Inflammatory macrophage treated with lipopolysaccharide for 4 hours (primary cell): ENCODE measurements around the gene ZCWPW1.
"Not testable (repeated sequence)": the region's sequence is repeated elsewhere in the genome, so short reads cannot be mapped to it uniquely, and the experiment has no call there.

ENCODE experiments used
- DNase-seq: peaks from one replicate; pipeline ENCODE4 v3.0.0-alpha.2; 2020

ZCWPW1 gene

DNA sequence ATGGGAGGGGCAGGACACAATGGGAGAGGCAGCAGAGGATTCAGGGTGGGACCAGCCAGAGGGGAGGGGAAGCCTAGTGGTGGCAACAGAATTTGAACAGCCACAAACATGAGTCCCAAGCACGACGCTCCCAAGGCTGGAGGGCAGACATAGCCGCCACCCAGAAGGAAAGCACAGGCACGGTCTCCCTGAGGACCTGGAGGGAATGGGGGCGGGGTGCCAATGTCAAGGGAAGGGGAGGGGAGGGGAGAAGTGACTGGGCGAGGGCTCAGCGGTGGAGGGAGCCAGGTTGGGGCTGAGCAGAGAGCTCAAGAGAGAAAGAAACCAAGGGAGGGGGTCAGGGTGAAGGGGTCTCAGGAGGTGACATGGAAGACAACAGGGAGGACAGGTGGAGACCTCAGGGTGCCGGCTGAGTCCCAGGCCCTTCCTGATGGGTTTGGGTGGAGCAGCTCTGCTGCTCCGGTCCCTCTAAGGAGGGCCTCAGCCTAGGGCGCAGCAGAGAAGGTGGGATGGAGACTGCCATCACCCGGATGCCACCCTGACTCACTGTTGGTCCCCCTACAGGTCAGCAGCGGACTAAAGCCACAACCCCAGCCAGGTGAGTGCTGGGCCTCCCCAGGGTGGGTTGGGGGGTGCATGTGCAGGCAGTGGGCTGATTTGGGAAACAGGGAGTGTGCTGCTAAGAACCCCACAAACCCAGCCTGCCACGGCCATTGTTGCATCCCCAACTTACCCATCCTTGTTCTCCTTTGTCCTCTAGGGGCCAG, 31.0 kb downstream of the ZCWPW1 start:
- DNase-seq: no peak

DNA sequence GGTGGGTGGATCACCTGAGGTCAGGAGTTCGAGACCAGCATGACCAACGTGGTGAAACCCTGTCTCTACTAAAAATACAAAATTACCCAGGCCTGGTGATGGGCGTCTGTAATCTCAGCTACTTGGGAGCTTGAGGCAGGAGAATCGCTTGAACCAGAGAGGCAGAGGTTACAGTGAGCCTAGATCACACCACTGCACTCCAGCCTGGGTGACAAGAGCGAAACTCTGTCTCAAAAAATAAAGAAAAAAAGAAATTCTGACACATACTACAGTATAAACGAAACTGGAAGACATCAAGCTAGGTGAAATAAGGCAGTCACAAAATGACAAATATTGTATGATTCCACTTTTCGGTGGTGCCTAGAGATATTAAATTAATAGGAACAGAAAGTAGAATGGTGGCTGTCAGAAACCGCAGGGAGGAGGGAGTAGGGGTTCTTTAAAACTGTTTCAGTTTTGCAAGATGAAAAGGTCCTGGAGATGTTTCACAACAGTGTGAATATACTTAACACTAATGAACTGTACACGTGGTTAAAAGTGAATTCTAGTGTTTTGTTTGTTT, 32.0 kb downstream of the ZCWPW1 start:
- peak; percentile 97 for DNase-seq

GRCh38 chr7:100394077-100394476, 34.4 kb downstream of the ZCWPW1 start:
- no peak for DNase-seq

DNA sequence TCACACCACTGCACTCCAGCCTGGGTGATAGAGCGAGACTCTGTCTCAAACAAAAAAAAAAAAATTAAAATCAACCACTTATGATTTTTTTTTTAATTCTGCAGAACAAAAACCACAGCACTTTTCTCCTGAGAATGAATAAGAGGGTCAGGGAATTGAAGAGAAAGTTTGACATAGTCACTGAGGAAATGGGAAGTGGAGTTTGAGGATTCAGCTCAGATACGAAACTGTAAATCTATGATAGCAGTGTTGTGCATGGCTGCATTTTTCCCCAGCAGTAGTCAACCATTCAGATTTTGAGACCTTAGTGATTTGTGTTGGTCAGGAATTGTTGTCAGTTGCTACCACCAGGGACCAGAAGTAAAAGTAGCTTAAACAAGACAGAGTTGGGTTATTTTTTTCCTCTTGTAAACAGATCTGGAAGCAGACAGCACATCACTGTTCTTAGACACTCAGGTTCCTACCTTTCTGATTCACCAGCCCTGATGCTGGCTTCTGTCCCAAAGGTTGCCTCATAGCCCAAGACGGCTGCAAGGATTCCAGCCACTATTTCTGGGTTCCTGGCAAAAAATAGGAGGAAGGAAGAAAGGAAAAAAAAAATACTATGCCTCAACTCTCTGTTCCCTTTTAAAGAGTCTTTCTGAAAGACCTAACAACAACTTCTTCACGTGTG, 35.1 kb downstream of the ZCWPW1 start:
- peak; percentile 58 for DNase-seq

DNA sequence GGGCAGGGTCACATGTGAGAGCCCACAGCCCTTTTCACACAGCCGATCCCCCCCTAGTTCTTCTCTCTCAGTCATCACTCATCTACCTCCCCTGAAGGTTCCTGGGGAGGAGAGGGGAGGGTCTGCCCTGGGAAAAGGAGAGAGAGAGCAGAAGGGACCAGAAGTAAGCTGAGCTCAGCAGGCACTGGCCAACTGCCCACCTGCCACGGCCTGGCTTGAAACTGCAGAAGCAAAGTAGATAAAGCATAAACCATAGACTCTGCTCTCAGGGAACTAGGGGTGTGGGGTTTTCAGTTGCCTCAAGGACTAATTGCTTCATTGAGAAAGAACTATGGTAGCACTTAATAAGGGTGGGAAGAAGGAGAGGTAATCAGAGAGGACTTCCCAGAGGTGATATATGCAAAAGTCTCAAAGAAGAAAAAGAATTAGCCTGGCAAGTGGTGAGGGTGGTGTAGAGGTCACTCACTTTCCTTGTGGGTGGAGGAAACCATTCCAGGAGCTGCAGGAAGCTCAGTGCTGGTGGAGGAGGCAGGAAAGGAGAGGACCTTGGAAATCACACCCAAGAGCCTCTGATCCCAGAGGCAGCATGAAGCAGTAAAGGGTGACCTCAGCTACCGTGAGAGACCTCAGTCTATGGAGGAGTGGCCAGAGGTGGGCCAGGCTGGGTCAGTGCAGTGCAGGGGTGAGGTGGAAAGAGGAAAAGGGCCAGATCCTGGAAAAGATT, 38.1 kb downstream of the ZCWPW1 start:
- no peak for DNase-seq

DNA sequence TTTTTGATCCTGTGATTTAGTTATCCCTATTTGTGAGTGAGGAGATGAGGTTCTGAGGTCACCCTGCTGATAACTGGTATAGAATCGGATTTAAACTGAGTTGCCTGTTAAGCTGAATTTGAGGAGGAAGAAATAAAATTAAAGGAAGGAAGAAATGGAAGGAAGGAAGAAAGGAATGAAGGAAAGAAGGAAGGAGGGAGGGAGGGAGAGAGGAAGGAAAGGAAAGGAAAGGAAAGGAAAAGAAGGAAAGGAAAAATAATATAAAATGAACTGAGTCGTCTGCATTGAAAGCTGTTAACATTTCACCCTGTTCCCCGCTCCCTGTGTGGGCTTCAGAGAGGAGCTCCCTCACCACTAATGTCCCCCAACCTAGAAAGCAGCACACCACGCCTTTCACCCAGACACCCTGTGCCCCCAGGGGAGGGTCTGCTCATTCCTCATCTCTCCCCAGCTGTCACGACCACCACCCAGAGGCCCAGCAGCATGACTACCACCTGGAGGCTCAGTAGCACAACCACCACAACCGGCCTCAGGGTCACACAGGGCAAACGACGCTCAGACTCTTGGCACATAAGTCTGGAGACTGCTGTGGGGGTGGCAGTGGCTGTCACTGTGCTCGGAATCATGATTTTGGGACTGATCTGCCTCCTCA, 38.9 kb downstream of the ZCWPW1 start:
- DNase-seq: no peak

GRCh38 chr7:100387695-100388094, 40.8 kb downstream of the ZCWPW1 start:
- DNase-seq: peak; percentile 48

DNA sequence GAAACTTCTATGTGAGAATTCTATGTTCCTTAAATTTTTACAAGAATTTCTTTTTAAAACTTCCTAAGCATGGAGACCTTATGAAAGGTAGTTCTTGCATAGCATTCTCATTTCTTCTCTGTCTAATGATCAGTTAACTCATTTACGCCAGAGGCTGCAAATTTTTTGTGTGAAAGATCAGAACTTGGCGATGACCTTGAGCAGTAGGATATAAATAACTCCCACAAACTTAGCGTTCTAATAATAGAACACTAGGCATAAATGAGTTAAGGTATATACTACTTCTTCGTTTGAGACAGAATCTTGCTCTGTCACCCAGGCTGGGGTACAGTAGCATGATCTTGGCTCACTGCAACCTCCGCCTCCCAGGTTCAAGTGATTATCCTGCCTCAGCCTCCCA, 41.6 kb downstream of the ZCWPW1 start:
- DNase-seq: no peak

DNA sequence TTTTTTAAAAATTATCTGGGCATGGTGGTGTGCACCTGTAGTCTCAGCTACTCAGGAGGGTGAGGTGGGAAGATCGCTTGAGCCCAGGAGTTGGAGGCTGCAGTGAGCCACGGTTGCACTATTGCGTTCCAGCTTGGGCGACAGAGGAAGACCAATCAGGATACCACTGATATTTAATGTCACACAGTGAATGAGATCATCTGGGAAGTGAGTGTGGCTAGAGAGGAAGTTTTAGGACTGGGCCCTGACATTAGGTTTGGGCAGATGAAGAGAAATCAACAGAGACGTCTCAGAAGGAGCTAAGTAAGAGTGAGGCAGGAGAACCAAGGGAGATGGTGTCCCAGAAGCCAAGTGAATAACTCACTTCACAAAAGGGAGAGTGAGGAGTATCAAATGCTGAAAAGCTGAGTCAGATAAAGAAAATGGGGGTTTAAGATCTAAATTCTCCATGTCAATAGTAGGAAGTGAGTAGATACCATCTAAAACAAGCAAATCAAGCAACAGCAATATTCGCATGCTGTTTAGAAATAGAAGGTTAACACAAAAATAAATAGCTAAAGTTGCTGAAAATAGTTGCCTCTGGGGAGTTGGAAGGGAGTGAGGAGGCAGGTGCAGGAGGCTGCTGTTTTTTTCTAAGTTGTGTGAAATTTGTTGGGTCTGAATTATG, 43.7 kb downstream of the ZCWPW1 start:
- peak; percentile 83 for DNase-seq

DNA sequence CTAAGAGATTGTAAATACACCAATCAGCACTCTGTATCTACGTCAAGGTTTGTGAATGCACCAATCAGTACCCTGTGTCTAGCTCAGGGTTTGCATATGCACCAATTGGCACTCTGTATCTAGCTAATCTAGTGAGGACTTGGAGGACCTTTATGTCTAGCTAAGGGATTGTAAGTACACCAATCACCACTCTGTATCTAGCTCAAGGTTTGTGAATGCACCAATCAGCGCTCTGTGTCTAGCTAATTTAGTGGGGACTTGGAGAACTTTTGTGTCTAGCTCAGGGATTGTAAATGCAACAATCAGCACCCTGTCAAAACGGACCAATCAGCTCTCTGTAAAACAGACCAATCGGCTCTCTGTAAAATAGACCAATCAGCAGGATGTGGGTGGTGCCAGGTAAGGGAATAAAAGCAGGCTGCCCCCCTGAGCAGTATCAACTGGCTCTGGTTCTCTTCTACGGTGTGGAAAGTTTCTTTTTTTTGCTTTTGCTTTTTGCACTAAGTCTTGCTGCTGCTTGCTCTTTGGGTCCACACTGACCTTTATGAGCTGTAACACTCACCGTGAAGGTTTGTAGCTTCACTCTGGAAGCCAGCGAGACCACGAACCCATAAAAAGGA, 46.2 kb downstream of the ZCWPW1 start:
- peak; percentile 26 for DNase-seq

- not testable (repeated sequence) for DNase-seq
Measured at GRCh38 chr7:100381531-100382233, 46.8 kb downstream of the ZCWPW1 start.

GRCh38 chr7:100380196-100380595, 48.3 kb downstream of the ZCWPW1 start:
- DNase-seq: peak; percentile 89

GRCh38 chr7:100378114-100378755, 50.3 kb downstream of the ZCWPW1 start:
- DNase-seq: peak; percentile 62

DNA sequence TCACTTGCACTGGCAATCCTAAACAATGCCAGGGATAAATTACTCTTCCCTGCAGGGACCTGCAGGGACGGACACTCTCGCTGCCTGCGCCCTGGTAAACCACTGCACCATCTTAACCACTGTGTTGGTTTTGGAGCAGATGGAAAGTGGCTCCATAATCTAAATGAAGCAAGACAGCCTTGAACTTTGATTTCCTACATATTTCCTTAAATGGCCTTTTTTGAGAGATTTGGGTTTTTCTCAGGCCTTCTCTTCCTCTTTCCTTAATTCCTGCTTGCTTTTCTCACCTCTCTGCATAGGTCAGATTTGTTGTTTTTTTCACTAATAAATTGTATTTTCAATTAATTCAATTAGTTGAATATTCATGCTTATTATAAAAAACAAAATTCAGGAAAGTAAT, 52.4 kb downstream of the ZCWPW1 start:
- peak; percentile 51 for DNase-seq

DNA sequence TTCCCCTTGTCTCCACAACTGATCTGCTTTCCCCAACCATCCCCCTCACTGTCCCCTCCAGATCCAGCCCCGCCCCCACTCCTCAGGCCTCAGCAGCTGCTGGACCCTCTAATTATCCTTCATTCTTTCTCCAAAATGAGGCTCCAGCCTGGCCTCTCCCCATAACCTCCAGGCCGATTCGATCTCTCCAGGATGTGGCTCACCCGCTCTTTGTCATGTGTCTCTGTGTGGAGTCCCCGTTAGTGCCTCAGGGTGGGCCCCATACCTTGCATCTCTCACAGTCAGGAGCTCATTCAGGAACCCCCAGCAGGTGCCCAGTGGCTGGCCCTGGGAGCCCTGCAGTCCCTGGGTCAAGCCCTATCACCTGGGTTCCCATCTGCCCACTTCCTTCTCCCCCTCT, 53.9 kb downstream of the ZCWPW1 start:
- no peak for DNase-seq

DNA sequence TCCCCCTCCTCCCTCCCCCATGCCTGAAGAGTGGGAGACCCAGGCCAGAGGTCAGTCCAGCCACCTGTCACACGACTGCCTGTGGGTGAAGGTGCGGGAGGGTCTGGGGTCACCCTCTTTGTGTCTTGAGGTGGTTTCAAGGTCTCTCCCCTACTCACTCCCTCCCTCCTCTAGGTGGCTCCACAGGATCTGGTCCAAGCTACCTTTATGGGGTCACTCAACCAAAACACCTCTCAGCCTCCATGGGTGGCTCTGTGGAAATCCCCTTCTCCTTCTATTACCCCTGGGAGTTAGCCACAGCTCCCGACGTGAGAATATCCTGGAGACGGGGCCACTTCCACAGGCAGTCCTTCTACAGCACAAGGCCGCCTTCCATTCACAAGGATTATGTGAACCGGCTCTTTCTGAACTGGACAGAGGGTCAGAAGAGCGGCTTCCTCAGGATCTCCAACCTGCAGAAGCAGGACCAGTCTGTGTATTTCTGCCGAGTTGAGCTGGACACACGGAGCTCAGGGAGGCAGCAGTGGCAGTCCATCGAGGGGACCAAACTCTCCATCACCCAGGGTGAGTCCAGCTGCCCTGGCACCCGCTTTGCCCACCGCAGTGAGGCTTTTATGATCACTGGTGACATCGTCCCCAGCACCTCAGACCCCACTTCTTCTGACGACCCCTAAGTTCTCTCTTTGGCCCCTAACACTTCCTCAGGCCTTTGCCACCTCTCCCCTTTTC, 54.5 kb downstream of the ZCWPW1 start:
- DNase-seq: peak; percentile 28

GRCh38 chr7:100373261-100373831, 55.2 kb downstream of the ZCWPW1 start, which contains the start of gene PILRA:
TSS of gene PILRA (plus strand) at chr7:100373487. CDS start at chr7:100373657, 170 bp downstream.
- DNase-seq: peak; percentile 90

DNA sequence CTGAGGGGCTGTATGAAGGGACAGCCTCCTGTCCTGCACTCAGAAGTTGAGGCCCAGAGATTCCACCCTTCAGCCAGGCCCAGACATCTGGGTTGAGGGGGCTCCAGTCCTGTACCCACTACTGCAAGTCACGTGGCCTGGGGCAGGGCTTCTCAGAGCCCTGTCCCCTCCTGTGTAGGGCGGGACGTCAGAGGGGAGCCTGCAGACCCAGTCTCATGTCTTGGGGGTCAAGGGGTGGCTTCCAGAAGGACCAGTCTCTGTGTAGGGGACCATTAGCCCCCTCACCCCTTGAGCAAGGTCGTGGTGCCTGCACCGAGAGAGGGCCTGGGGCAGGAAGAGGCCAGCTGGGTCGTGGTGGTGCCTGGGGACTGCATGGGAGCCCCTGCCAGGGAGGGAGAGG, 55.8 kb downstream of the ZCWPW1 start:
- DNase-seq: peak; percentile 48

- DNase-seq: peak; percentile 98
Measured at GRCh38 chr7:100372256-100372655, 56.2 kb downstream of the ZCWPW1 start.
